K562 (cell line): ENCODE data around the gene SERPINA3. TPM values are rescaled to one million over a fixed set of nuclear protein-coding genes. Genes with fewer than 3 reads are reported as not detected.

Source experiments
- ATAC-seq: fragments of 200-7000 bp; cut with Tn5 transposase; 3 replicates; pipeline ENCODE4 v1.9.1; 2020; ENCODE audit warnings: moderate library complexity
- BruUV-seq: library from RNA; stranded (reverse); fragments of 400-500 nt; replicated peaks from 2 replicates; lab custom pipeline; 2021; lab: Mats Ljungman, UMichigan
- CTCF ChIA-PET: fragments of 300-600 bp; formaldehyde crosslinking; extraction: SDS; loops from one replicate; lab custom pipeline; 2021; ENCODE audit warnings: low intra/inter-chr PET ratio; lab: Yijun Ruan, JAX
- POLR2A ChIA-PET: fragments of 300-600, 350-650 bp; sonication (Branson Sonifier 250); formaldehyde crosslinking; extraction: SDS; loops from one replicate; lab custom pipeline; 2021; ENCODE audit warnings: antibody characterized with exemption, inconsistent platforms; lab: Yijun Ruan, JAX
- DNase-seq, 4 experiments: peaks; one replicate each; pipeline versions ENCODE4 v3.0.0 to v3.0.0-alpha.2; 2011 to 2018; ENCODE audit warnings: low spot score in 3 of 4, mixed read lengths in 3 of 4; ENCODE audit errors: extremely low read depth in 1 of 4
- FAIRE-seq: peaks from 2 replicates; lab custom pipeline; 2011; peaks lifted over from hg19 to GRCh38; lab: Jason Lieb, UNC
- H2AFZ ChIP-seq: 2 replicates; pipeline ENCODE4 v1.6.0; 2011; ENCODE audit warnings: low read depth, low read length, control low read depth, inconsistent platforms
- H3K27ac ChIP-seq: fragments of 200-600 bp; 3 replicates; pipeline ENCODE4 v1.8.0; 2011; ENCODE audit warnings: low read depth, mild to moderate bottlenecking, control low read depth, inconsistent platforms, low read length, moderate library complexity, mixed read lengths; ENCODE audit errors: extremely low read depth
- H3K27me3 ChIP-seq, 2 experiments: fragments of 300-600 bp in 1 of 2; 2 replicates in 1 of 2; 3 replicates in 1 of 2; pipeline versions ENCODE4 v1.6.0 to v1.8.0; 2011; ENCODE audit warnings: inconsistent platforms in 2 of 2, low read length in 2 of 2, mild to moderate bottlenecking in 1 of 2, mixed read lengths in 1 of 2, moderate library complexity in 1 of 2; ENCODE audit not compliant: control insufficient read depth in 2 of 2, insufficient read depth in 2 of 2
- H3K36me3 ChIP-seq: fragments of 300-600 bp; 3 replicates; pipeline ENCODE4 v1.8.0; 2011; ENCODE audit warnings: mild to moderate bottlenecking, low read length, inconsistent platforms; ENCODE audit not compliant: control insufficient read depth, insufficient read depth
- H3K4me1 ChIP-seq, 2 experiments: fragments of 200-600 bp in 1 of 2; replicated peaks in 1 of 2; 2 replicates in 1 of 2; 3 replicates in 1 of 2; pipeline versions ENCODE4 v1.5.1 to v1.8.0; 2011; ENCODE audit warnings: inconsistent platforms in 2 of 2, low read length in 2 of 2, mild to moderate bottlenecking in 1 of 2, mixed read lengths in 1 of 2, moderate library complexity in 1 of 2; ENCODE audit not compliant: control insufficient read depth in 2 of 2, insufficient read depth in 2 of 2
- H3K4me2 ChIP-seq: 2 replicates; pipeline ENCODE4 v1.6.1; 2011; ENCODE audit warnings: low read length, control low read depth, inconsistent platforms, mixed read lengths; ENCODE audit not compliant: insufficient read depth
- H3K4me3 ChIP-seq: fragments of 200-600 bp; sonication (generic), shearing (Covaris generic); 2 replicates; pipeline ENCODE4 v1.5.1; 2016; ENCODE audit warnings: control low read depth, inconsistent platforms
- H3K79me2 ChIP-seq: fragments of 200-600 bp; 3 replicates; pipeline ENCODE4 v1.8.0; 2011; ENCODE audit warnings: low read length, inconsistent platforms; ENCODE audit not compliant: control insufficient read depth, insufficient read depth
- H3K9ac ChIP-seq, 2 experiments: 2 replicates each; pipeline versions ENCODE4 v1.6.0 to v1.6.1; 2011; ENCODE audit warnings: low read depth in 2 of 2, low read length in 2 of 2, control low read depth in 1 of 2, inconsistent platforms in 1 of 2, mild to moderate bottlenecking in 1 of 2, mixed read lengths in 1 of 2; ENCODE audit not compliant: insufficient read depth in 1 of 2
- H3K9me1 ChIP-seq: one replicate; pipeline ENCODE4 v1.6.0; 2011; ENCODE audit warnings: inconsistent platforms, mild to moderate bottlenecking, low read length, moderate library complexity; ENCODE audit not compliant: control insufficient read depth, insufficient read depth
- H3K9me3 ChIP-seq: replicated peaks from 2 replicates; pipeline ENCODE4 v1.5.1; 2011; ENCODE audit warnings: low read depth, low read length, inconsistent platforms; ENCODE audit not compliant: control insufficient read depth, insufficient read depth
- H4K20me1 ChIP-seq: replicated peaks from 2 replicates; pipeline ENCODE4 v1.6.1; 2011; ENCODE audit warnings: low read length, inconsistent platforms, mixed read lengths; ENCODE audit not compliant: control insufficient read depth, insufficient read depth
- BCOR ChIP-seq: fragments of 450-650 bp; IDR thresholded peaks from 2 replicates; pipeline ENCODE4 v1.6.1; 2016
- DIDO1 ChIP-seq: fragments of 450-650 bp; IDR thresholded peaks from 2 replicates; pipeline ENCODE4 v1.6.1; 2016; ENCODE audit warnings: low read depth, missing biosample characterization, missing genetic modification characterization
- HNRNPH1 ChIP-seq: fragments of 200-400 bp; formaldehyde crosslinking; optimal IDR thresholded peaks from 2 replicates; pipeline ENCODE3; 2017; ENCODE audit warnings: low read depth, mild to moderate bottlenecking, low read length, moderate library complexity
- KHSRP ChIP-seq: fragments of 450-650 bp; IDR thresholded peaks from 2 replicates; pipeline ENCODE4 v1.6.1; 2017
- POLR2AphosphoS2 ChIP-seq: IDR thresholded peaks from 2 replicates; pipeline ENCODE4 v1.6.1; 2012; ENCODE audit warnings: low read length, improper control_type of control experiment
- RBM14 ChIP-seq: fragments of 200-400 bp; formaldehyde crosslinking; IDR thresholded peaks from 2 replicates; pipeline ENCODE4 v1.6.1; 2018; ENCODE audit warnings: low read depth, mild to moderate bottlenecking, low read length, moderate library complexity, borderline replicate concordance; ENCODE audit not compliant: insufficient read depth
- RBM22 ChIP-seq: fragments of 200-400 bp; formaldehyde crosslinking; IDR thresholded peaks from 2 replicates; pipeline ENCODE4 v1.6.1; 2018; ENCODE audit warnings: low read length, low read depth; ENCODE audit not compliant: poor library complexity, severe bottlenecking
- RBM39 ChIP-seq: fragments of 200-400 bp; formaldehyde crosslinking; optimal IDR thresholded peaks from 2 replicates; pipeline ENCODE3; 2018; ENCODE audit warnings: low read depth, low read length
- TBP ChIP-seq: optimal IDR thresholded peaks from 2 replicates; pipeline ENCODE3; 2011; ENCODE audit warnings: low read depth, low read length, improper control_type of control experiment
- XRCC5 ChIP-seq: fragments of 200-400 bp; formaldehyde crosslinking; IDR thresholded peaks from 2 replicates; pipeline ENCODE4 v1.6.1; 2017; ENCODE audit warnings: low read depth, mild to moderate bottlenecking, low read length
- ZNF76 ChIP-seq: fragments of 250-450 bp; sonication (Bioruptor Pico); IDR thresholded peaks from 2 replicates; pipeline ENCODE4 v1.4.0; 2020; ENCODE audit warnings: mild to moderate bottlenecking, moderate library complexity, borderline replicate concordance
- ZNF766 ChIP-seq: fragments of 200-800 bp; sonication (Bioruptor generic); conservative IDR thresholded peaks from 2 replicates; pipeline ENCODE4 v1.6.1; 2016; ENCODE audit warnings: missing genetic modification characterization, missing compliant biosample characterization
- WGBS: fragments of 100-300 bp; shearing (Covaris generic); methylation state at CpG from one replicate; pipeline ENCODE4 v1.1.6; 2016; ENCODE audit warnings: low coverage, mixed read lengths; ENCODE audit not compliant: insufficient coverage; ENCODE audit errors: missing lambda C conversion rate; 5-methylcytosine and 5-hydroxymethylcytosine counted together
- in situ Hi-C: fragments of 300-500 bp; cut with MboI; formaldehyde crosslinking; loops from 4 replicates; pipeline ENCODE4 v1.15.0; 2018; ENCODE audit warnings: inconsistent platforms, mixed read lengths
- intact Hi-C: fragments of 100-400 bp; cut with micrococcal nuclease; formaldehyde crosslinking; loops from 2 replicates; pipeline ENCODE4 v1.14.2; 2022
- polyA plus RNA-seq, 8 experiments: library from polyadenylated mRNA; depleted of rRNA in 4 of 8; stranded (reverse) in 5 of 8; unstranded in 3 of 8; fragments of >200 nt; fragmentation: Nextera tagmentation in 2 of 8; fragmentation: Illumina TruSeq in 1 of 8; extraction: Ambion mirVana in 2 of 8; extraction: Trizol in 1 of 8; gene quantifications; 2 replicates each; pipeline versions ENCODE4 v1.2.1 to v1.2.3, GENCODE V29; 2011 to 2014; ENCODE audit warnings: inconsistent platforms in 1 of 8, missing spikeins in 1 of 8
- total RNA-seq, 7 experiments: library from RNA; depleted of rRNA in 6 of 7; stranded (reverse); fragments of >200 nt in 6 of 7; fragmentation: Illumina TruSeq in 2 of 7; extraction: Trizol in 2 of 7; gene quantifications; 2 replicates each; pipeline versions ENCODE4 v1.2.1 to v1.2.3, GENCODE V29; 2011 to 2021; ENCODE audit warnings: low replicate concordance in 1 of 7
- TF ChIP-seq, protein P1 (sequence below): fragments of 250-450 bp; sonication (Bioruptor Pico); IDR thresholded peaks from 2 replicates; pipeline ENCODE4 v1.5.0; 2021; ENCODE audit warnings: mild to moderate bottlenecking, borderline replicate concordance
- TF ChIP-seq, protein P2 (sequence below): fragments of 250-450 bp; sonication (Bioruptor Pico); IDR thresholded peaks from 2 replicates; pipeline ENCODE4 v1.8.0; 2022; ENCODE audit warnings: inconsistent platforms

The SERPINA3 gene
- total and polyA plus RNA-seq, 9 of the 15 experiments (the other 6 are each of a cell fraction or from before 2014, with no cell fraction given): 2.3 TPM; not detected in 8

DNA sequence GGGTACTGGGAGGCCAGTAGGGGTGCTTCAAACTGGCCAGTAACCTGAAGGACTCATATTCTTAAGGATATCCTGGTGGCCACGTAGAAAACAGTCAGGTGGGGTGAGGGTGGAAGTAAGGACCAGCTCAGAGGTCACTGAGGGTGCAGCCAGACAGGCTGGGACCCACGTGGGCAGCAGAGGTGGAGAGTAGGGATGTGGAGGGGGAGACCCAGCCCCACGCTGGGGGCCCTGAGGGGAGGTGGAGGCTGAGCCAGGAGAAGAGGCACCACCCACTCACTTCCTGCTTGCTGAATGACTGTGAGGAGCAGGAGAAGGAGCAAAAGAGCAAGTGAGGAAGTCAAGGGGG, 12.6 kb upstream of the SERPINA3 start:
- Histone ChIP-seq H3K79me2 (no peaks in the 10 kb centered on the region), H3K9me1 (no peaks in the 10 kb centered on the region), H3K9ac (no peak overlapping the region), H3K36me3 (no peaks in the 10 kb centered on the region), H3K27ac (no peak overlapping the region), H3K4me1 (no peaks in the 10 kb centered on the region), H3K4me3 (no peak overlapping the region), H4K20me1 (no peaks in the 10 kb centered on the region), H3K4me2 (no peak overlapping the region), H2AFZ (no peak overlapping the region), H3K9me3 (no peaks in the 10 kb centered on the region), H3K27me3 (no peaks in the 10 kb centered on the region)
- FAIRE-seq (no peak), ATAC-seq (no peak), DNase-seq (no peak)
- ChIA-PET CTCF (no interaction called here), POLR2A (no interaction called here)
- TF ChIP-seq RBM39 (no peak), TBP (no peak), RBM22 (no peak)
- no TSS peak for BruUV-seq
- WGBS: 0% methylated on average over 2 of the region's 3 CpGs
- intact Hi-C loops: no loop called here
- in situ Hi-C loops: no loop called here

- no TSS peak for BruUV-seq
- no peaks in the 10 kb centered on the region for H3K36me3 ChIP-seq
- no peaks in the 10 kb centered on the region for H4K20me1 ChIP-seq
- ChIA-PET POLR2A (interaction anchor here (0.7 kb wide), 1 partner anchor 829 kb away, joined by 3 read pairs; no protein-coding TSS in a partner anchor), CTCF (no interaction called here)
- H3K4me3 ChIP-seq: no peak overlapping the region
- H3K27ac ChIP-seq: no peak overlapping the region
- FAIRE-seq (no peak), DNase-seq (no peak), ATAC-seq (no peak)
- WGBS: 27% methylated on average over 5 of the region's 11 CpGs
- H3K9me3 ChIP-seq: no peaks in the 10 kb centered on the region
- H3K4me2 ChIP-seq: no peak overlapping the region
- H3K27me3 ChIP-seq: no peaks in the 10 kb centered on the region
- in situ Hi-C loops (no loop called here), intact Hi-C loops (no loop called here)
- no peak overlapping the region for H3K9ac ChIP-seq
- H3K79me2 ChIP-seq: no peaks in the 10 kb centered on the region
- no peak overlapping the region for H2AFZ ChIP-seq
- no peaks in the 10 kb centered on the region for H3K4me1 ChIP-seq
- H3K9me1 ChIP-seq: no peaks in the 10 kb centered on the region
- TF ChIP-seq RBM22 (no peak), ZNF76 (CRISPR knock-in tag) (no peak), ZNF766 (CRISPR knock-in tag) (no peak), RBM14 (no peak), POLR2AphosphoS2 (no peak), DIDO1 (tag) (no peak), HNRNPH1 (no peak), XRCC5 (no peak), KHSRP (no peak), BCOR (no peak)
- TF ChIP-seq, protein P1, sequence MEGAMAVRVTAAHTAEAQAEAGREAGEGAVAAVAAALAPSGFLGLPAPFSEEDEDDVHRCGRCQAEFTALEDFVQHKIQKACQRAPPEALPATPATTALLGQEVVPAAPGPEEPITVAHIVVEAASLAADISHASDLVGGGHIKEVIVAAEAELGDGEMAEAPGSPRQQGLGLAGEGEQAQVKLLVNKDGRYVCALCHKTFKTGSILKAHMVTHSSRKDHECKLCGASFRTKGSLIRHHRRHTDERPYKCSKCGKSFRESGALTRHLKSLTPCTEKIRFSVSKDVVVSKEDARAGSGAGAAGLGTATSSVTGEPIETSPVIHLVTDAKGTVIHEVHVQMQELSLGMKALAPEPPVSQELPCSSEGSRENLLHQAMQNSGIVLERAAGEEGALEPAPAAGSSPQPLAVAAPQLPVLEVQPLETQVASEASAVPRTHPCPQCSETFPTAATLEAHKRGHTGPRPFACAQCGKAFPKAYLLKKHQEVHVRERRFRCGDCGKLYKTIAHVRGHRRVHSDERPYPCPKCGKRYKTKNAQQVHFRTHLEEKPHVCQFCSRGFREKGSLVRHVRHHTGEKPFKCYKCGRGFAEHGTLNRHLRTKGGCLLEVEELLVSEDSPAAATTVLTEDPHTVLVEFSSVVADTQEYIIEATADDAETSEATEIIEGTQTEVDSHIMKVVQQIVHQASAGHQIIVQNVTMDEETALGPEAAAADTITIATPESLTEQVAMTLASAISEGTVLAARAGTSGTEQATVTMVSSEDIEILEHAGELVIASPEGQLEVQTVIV: no peak
- TF ChIP-seq, protein P2, sequence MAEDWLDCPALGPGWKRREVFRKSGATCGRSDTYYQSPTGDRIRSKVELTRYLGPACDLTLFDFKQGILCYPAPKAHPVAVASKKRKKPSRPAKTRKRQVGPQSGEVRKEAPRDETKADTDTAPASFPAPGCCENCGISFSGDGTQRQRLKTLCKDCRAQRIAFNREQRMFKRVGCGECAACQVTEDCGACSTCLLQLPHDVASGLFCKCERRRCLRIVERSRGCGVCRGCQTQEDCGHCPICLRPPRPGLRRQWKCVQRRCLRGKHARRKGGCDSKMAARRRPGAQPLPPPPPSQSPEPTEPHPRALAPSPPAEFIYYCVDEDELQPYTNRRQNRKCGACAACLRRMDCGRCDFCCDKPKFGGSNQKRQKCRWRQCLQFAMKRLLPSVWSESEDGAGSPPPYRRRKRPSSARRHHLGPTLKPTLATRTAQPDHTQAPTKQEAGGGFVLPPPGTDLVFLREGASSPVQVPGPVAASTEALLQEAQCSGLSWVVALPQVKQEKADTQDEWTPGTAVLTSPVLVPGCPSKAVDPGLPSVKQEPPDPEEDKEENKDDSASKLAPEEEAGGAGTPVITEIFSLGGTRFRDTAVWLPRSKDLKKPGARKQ (CRISPR knock-in tag): no peak
These were observed 12.0 kb upstream of the SERPINA3 start for GRCh38 chr14:94600148-94600545.
